ENCODE measurements around the gene NAA15. TPM values are rescaled to one million over a fixed set of nuclear protein-coding genes. Genes with fewer than 3 reads are reported as not detected.
"Not testable (repeated sequence)": the region's sequence is repeated elsewhere in the genome, so short reads cannot be mapped to it uniquely, and the experiment has no call there.

Gene NAA15
- polyA plus RNA-seq, 1 of the 3 experiments (the other 2 are of a cell fraction), result 7.1 TPM

- WGBS (ENCODE audit: low lambda C conversion rate), result 45% methylated on average over 1 of the region's 1 CpG
- POLR2A ChIA-PET; H3K27me3 ChIP-seq (ENCODE audit: insufficient read depth); H3K4me3 ChIP-seq (ENCODE audit: low read depth in 2 of 2, low read length in 1 of 2); H3K4me2 ChIP-seq; H3F3A ChIP-seq (replicated peaks; ENCODE audit: insufficient read depth); H3K27ac ChIP-seq (ENCODE audit: low read depth in 2 of 2, low read length in 1 of 2); H3K9me3 ChIP-seq; H3K9me2 ChIP-seq; H3K4me1 ChIP-seq (ENCODE audit: control insufficient read depth in 1 of 2, insufficient read depth in 2 of 2, low read depth in 1 of 2, low read length in 1 of 2); H2AFZ ChIP-seq (ENCODE audit: low read depth); DNase-seq; H3K9ac ChIP-seq: not testable (repeated sequence)
- CTCF ChIA-PET, result interaction anchor here (1.8 kb wide), 1 partner anchor 21 kb away, joined by 3 read pairs; the partner anchor contains the start of gene NAA15
- H3K79me2 ChIP-seq (ENCODE audit: insufficient read depth), result peaks cover 100% of the 10 kb centered on the region
- H4K20me1 ChIP-seq (ENCODE audit: insufficient read depth), result peaks cover 87% of the 10 kb centered on the region
- peaks cover 0 to 11% of the 10 kb centered on the region in 2 experiments for H3K36me3 ChIP-seq (replicated peaks in 1 of 2; ENCODE audit: control insufficient read depth in 1 of 2, insufficient read depth in 2 of 2, low read length in 1 of 2)
Observed at GRCh38 chr4:139322070-139322469, 20.8 kb downstream of the NAA15 start.

DNA sequence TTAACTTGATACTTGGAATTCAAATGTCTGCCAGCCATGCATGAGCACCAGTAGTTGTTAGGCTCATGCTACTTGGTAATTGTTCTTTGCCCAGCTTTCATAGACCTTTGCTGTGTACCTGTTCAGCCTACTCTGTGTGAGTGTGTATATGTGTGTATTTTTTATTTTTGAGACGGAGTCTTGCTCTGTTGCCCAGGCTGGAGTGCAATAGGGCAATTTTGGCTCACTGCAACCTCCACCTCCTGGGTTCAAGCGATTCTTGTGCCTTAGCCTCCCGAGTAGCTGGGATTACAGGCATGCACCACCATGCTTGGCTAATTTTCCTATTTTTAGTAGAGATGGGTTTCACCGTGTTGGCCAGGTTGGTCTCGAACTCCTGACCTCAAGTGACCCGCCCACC lies 21.2 kb downstream of the NAA15 start:
- POLR2A ChIA-PET; DNase-seq; H3K4me1 ChIP-seq (ENCODE audit: control insufficient read depth in 1 of 2, insufficient read depth in 2 of 2, low read depth in 1 of 2, low read length in 1 of 2); H3K9me3 ChIP-seq; H3K9ac ChIP-seq; H3K9me2 ChIP-seq; H3K4me3 ChIP-seq (ENCODE audit: low read depth in 2 of 2, low read length in 1 of 2); H3K27ac ChIP-seq (ENCODE audit: low read depth in 2 of 2, low read length in 1 of 2); H2AFZ ChIP-seq (ENCODE audit: low read depth); H3K27me3 ChIP-seq (ENCODE audit: insufficient read depth); H3K4me2 ChIP-seq; H3F3A ChIP-seq (replicated peaks; ENCODE audit: insufficient read depth): not testable (repeated sequence)
- WGBS (ENCODE audit: low lambda C conversion rate), result 92% methylated on average over 4 of the region's 6 CpGs
- CTCF ChIA-PET, result interaction anchor here (0.6 to 1.8 kb wide), 2 partner anchors 21 to 42 kb away, joined by 3 read pairs; partner anchors contain the start of gene NAA15
- H3K36me3 ChIP-seq (replicated peaks in 1 of 2; ENCODE audit: control insufficient read depth in 1 of 2, insufficient read depth in 2 of 2, low read length in 1 of 2), result peaks cover 0 to 11% of the 10 kb centered on the region in 2 experiments
- H4K20me1 ChIP-seq (ENCODE audit: insufficient read depth), result peaks cover 82% of the 10 kb centered on the region
- peaks cover 100% of the 10 kb centered on the region for H3K79me2 ChIP-seq (ENCODE audit: insufficient read depth)

DNA sequence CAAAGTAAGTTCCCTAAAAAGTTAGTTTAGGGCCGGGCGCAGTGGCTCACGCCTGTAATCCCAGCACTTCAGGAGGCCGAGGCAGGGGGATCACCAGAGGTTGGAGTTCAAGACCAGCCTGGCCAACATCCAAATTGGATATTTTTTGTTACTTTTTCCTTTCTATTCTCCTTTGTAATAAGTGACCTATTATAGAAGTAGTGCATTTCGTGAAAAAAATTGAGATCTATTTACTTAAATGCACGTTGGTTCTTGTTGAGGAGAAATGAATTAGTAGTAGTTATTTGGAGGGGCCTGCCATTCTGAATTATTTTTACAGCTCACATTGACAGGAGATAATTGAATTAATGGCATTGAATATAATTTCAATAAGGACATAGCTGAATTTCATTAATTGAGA lies 23.3 kb downstream of the NAA15 start:
- 89% methylated on average over 6 of the region's 6 CpGs for WGBS (ENCODE audit: low lambda C conversion rate)
- Histone ChIP-seq H3K36me3 (replicated peaks in 1 of 2; ENCODE audit: control insufficient read depth in 1 of 2, insufficient read depth in 2 of 2, low read length in 1 of 2) (peaks cover 0 to 26% of the 10 kb centered on the region in 2 experiments), H3F3A (replicated peaks; ENCODE audit: insufficient read depth) (peaks cover 4% of the 10 kb centered on the region), H2AFZ (ENCODE audit: low read depth) (no peak overlapping the region), H3K79me2 (ENCODE audit: insufficient read depth) (peaks cover 100% of the 10 kb centered on the region), H3K4me1 (ENCODE audit: control insufficient read depth in 1 of 2, insufficient read depth in 2 of 2, low read depth in 1 of 2, low read length in 1 of 2) (peaks cover 3 to 6% of the 10 kb centered on the region in 2 experiments; a peak in 1 of 4 replicates), H3K4me3 (ENCODE audit: low read depth in 2 of 2, low read length in 1 of 2) (no peak overlapping the region), H3K4me2 (no peak overlapping the region), H4K20me1 (ENCODE audit: insufficient read depth) (peaks cover 64% of the 10 kb centered on the region), H3K27ac (ENCODE audit: low read depth in 2 of 2, low read length in 1 of 2) (no peak overlapping the region), H3K27me3 (ENCODE audit: insufficient read depth) (no peaks in the 10 kb centered on the region), H3K9ac (no peak overlapping the region), H3K9me3 (no peaks in the 10 kb centered on the region), H3K9me2 (no peaks in the 10 kb centered on the region)
- ChIA-PET POLR2A (no interaction called here), CTCF (interaction anchor here (0.7 to 1.7 kb wide), 4 partner anchors 13 to 33 kb away, joined by 3 to 5 read pairs (median 3); partner anchors contain the start of gene NAA15)
- TF ChIP-seq TEAD4 (IDR thresholded peaks at IDR 0.05; ENCODE audit: borderline replicate concordance, insufficient read depth) (no peak), EZH2phosphoT487 (IDR thresholded peaks at IDR 0.05; ENCODE audit: borderline replicate concordance, low read depth) (no peak), REST (IDR thresholded peaks at IDR 0.05; ENCODE audit: low read depth, low read length) (no peak), RAD21 (IDR thresholded peaks at IDR 0.05; ENCODE audit: low read length) (no peak), MEF2A (IDR thresholded peaks at IDR 0.05; ENCODE audit: borderline replicate concordance, low read depth) (no peak), USF2 (IDR thresholded peaks at IDR 0.05; ENCODE audit: borderline replicate concordance, low read depth, low read length) (no peak), POLR2AphosphoS5 (IDR thresholded peaks at IDR 0.05; ENCODE audit: low read depth, low read length) (no peak), RFX5 (IDR thresholded peaks at IDR 0.05; ENCODE audit: low read length) (no peak), TAF1 (IDR thresholded peaks at IDR 0.05; ENCODE audit: borderline replicate concordance, low read depth, low read length) (no peak), CHD2 (IDR thresholded peaks at IDR 0.05; ENCODE audit: low read length, partially characterized antibody) (no peak)
- no peak for DNase-seq

Measured in SK-N-SH (cell line).